Dermis lymphatic vessel endothelial cell (primary cell): ENCODE measurements around the gene FGL2. TPM values are rescaled to one million over a fixed set of nuclear protein-coding genes. Genes with fewer than 3 reads are reported as not detected.

Source experiments
- total RNA-seq: library from RNA; depleted of rRNA; stranded (reverse); fragments of >200 nt; gene quantifications from 2 replicates; pipeline ENCODE4 v1.2.1, GENCODE V29; 2014

FGL2 gene
- total RNA-seq, result 1.1 and 4.9 TPM in 2 replicates

GRCh38 chr7:77199013-77199966 lies at the start of gene FGL2:
Gene FGL2 (minus strand): TSS chr7:77199819. CDS start chr7:77199793, 26 bp downstream.

Other genes with a start within 250 kb of the FGL2 start
- not detected in 2 replicates for gene SPDYE17, start 167.5 kb downstream of the FGL2 start, total RNA-seq
- 0.26 and 0.43 TPM in 2 replicates for gene SPDYE18, start 137.3 kb downstream of the FGL2 start, total RNA-seq
- 1.2 and 2.1 TPM in 2 replicates for gene CCDC146, start 77.2 kb downstream of the FGL2 start, total RNA-seq
- 5.8 and 8.6 TPM in 2 replicates for gene GSAP, start 216.5 kb upstream of the FGL2 start, total RNA-seq